Activated B cell treated with CpG ODN at 0.5 μM for 24 hours (primary cell): ENCODE data around the gene TDRD12. TPM values are rescaled to one million over a fixed set of nuclear protein-coding genes. Genes with fewer than 3 reads are reported as not detected.

Source experiments
- ATAC-seq: fragments of 200-7000 bp; cut with Tn5 transposase; one replicate; pipeline ENCODE4 v1.10.0; 2021; ENCODE audit warnings: low read depth, mild to moderate bottlenecking, moderate library complexity
- CTCF ChIA-PET: fragments of 350-600 bp; sonication (Branson Sonifier 250); formaldehyde crosslinking; loops from one replicate; lab custom pipeline; 2021; ENCODE audit warnings: antibody characterized with exemption; lab: Charles Lee
- POLR2A ChIA-PET: fragments of 350-600 bp; sonication (Branson Sonifier 250); formaldehyde crosslinking; loops from one replicate; lab custom pipeline; 2021; ENCODE audit warnings: antibody characterized with exemption; lab: Charles Lee
- DNase-seq: peaks from one replicate; pipeline ENCODE4 v3.0.0; 2022
- H3K27ac Mint-ChIP-seq: one replicate; pipeline ENCODE4 v1.8.0; 2020; ENCODE audit warnings: mixed read lengths
- H3K27me3 Mint-ChIP-seq: one replicate; pipeline ENCODE4 v1.8.0; 2021; ENCODE audit warnings: mixed read lengths
- H3K36me3 Mint-ChIP-seq: one replicate; pipeline ENCODE4 v1.8.0; 2021; ENCODE audit warnings: low read depth, mixed read lengths
- H3K4me1 Mint-ChIP-seq: one replicate; pipeline ENCODE4 v1.8.0; 2021; ENCODE audit warnings: mixed read lengths
- H3K4me3 Mint-ChIP-seq: one replicate; pipeline ENCODE4 v1.8.0; 2020; ENCODE audit warnings: mild to moderate bottlenecking, mixed read lengths
- H3K9me3 Mint-ChIP-seq: one replicate; pipeline ENCODE4 v1.8.0; 2020; ENCODE audit warnings: mixed read lengths
- intact Hi-C: fragments of 100-400 bp; cut with micrococcal nuclease; formaldehyde crosslinking; loops from one replicate; pipeline ENCODE4 v1.15.1; 2024
- total RNA-seq: library from RNA; stranded (reverse); gene quantifications from 2 replicates; pipeline ENCODE4 v1.2.3, GENCODE V29; 2022
- TF ChIP-seq, protein P1 (sequence below): fragments of 200-600 bp; IDR thresholded peaks from one replicate; pipeline ENCODE4 v1.8.0; 2022; ENCODE audit warnings: antibody characterized with exemption, mild to moderate bottlenecking

Gene TDRD12
- total RNA-seq, 1 donor from 2014 or later: 1.2 TPM

DNA sequence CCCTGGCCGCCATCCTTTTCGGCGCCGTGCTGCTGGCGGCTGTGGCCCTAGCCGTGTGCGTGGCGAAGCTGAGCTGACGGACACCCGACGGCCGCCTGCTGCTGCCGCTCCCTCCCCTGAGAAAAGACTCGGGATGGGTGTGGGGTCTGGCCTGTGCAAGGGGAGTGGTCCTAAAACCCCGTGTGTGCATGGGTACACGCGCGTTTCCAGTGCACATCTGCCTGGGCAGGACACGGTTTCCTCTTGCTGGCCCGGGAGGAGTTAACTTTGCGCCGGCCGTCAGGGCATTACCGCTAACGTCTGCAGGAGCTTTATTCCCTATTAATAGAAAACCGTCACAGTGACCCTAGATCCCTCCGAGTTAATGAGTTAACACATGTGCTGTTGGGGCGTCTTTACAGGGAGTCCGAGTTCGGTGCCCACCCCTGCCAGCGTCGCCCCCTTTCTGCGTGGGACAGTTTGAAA is 42.6 kb upstream of the TDRD12 start:
- H3K4me1 Mint-ChIP-seq: peaks cover 24% of the 10 kb centered on the region
- ATAC-seq: no peak
- H3K9me3 Mint-ChIP-seq: no peaks in the 10 kb centered on the region
- H3K27ac Mint-ChIP-seq: peak overlapping the region; percentile 27
- TF ChIP-seq, protein P1, sequence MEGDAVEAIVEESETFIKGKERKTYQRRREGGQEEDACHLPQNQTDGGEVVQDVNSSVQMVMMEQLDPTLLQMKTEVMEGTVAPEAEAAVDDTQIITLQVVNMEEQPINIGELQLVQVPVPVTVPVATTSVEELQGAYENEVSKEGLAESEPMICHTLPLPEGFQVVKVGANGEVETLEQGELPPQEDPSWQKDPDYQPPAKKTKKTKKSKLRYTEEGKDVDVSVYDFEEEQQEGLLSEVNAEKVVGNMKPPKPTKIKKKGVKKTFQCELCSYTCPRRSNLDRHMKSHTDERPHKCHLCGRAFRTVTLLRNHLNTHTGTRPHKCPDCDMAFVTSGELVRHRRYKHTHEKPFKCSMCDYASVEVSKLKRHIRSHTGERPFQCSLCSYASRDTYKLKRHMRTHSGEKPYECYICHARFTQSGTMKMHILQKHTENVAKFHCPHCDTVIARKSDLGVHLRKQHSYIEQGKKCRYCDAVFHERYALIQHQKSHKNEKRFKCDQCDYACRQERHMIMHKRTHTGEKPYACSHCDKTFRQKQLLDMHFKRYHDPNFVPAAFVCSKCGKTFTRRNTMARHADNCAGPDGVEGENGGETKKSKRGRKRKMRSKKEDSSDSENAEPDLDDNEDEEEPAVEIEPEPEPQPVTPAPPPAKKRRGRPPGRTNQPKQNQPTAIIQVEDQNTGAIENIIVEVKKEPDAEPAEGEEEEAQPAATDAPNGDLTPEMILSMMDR: no peak
- peaks cover 4% of the 10 kb centered on the region for H3K36me3 Mint-ChIP-seq
- ChIA-PET POLR2A (interaction anchor here (3.0 kb wide), 1 partner anchor 15 kb away, joined by 28 read pairs; the partner anchor contains the start of gene NUDT19), CTCF (no interaction called here)
- peak overlapping the region; percentile 55 for H3K4me3 Mint-ChIP-seq
- intact Hi-C loops: loop anchor here (5.0 to 10.0 kb wide), 3 partner anchors 270 to 698 kb away; partner anchors contain the start of genes CEBPG, DPY19L3 and RHPN2
- H3K27me3 Mint-ChIP-seq: peaks cover 16% of the 10 kb centered on the region
- no peak for DNase-seq

DNA sequence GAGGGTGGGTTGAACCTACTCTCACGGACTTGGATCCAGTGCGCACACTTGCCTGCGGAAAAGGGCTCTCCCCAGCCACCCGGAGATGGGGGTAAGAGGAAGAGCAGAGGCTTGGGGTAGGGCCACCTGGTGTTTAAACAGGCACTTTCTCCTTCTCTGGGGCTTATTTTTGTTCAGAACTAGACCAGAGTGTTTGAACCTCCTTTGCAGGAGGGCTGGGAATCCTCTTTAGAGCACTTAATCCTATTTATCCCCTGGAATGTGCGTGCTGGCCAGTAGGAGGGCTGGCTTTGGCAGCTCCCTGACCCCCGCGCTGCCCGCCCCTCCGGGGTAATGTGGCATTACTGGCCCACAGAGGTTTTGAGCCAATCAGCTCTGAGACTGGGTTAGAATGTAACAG is 41.9 kb upstream of the TDRD12 start:
- H3K27ac Mint-ChIP-seq: no peak overlapping the region
- ATAC-seq: no peak
- H3K27me3 Mint-ChIP-seq: peaks cover 19% of the 10 kb centered on the region
- H3K9me3 Mint-ChIP-seq: no peaks in the 10 kb centered on the region
- ChIA-PET POLR2A (interaction anchor here (3.0 kb wide), 1 partner anchor 14 kb away, joined by 28 read pairs; the partner anchor contains the start of gene NUDT19), CTCF (no interaction called here)
- peaks cover 18% of the 10 kb centered on the region for H3K4me1 Mint-ChIP-seq
- no peak for DNase-seq
- TF ChIP-seq, protein P1: no peak
- intact Hi-C loops: loop anchor here (5.0 to 10.0 kb wide), 3 partner anchors 270 to 697 kb away; partner anchors contain the start of genes CEBPG, DPY19L3 and RHPN2
- H3K36me3 Mint-ChIP-seq: peaks cover 4% of the 10 kb centered on the region
- H3K4me3 Mint-ChIP-seq: peak overlapping the region; percentile 55

DNA sequence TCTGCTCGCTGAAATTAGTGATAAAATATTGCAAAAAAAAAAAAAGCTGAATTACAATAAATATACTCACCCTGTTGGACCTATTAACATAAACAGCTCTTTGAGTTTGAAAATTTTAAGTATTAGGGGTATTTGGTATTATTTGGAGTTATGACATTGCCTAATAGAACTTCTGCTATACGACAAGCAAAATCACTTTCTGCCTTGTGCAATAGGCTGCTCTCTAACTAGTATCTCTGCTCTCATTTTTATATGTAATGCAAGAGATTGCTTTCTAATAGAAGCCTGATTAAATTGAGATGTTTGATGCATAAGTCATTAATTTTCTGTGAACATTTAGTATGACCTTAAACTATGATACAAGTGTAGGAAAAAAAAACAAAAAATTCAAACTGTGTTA is 38.6 kb upstream of the TDRD12 start:
- Mint-ChIP-seq H3K36me3 (no peaks in the 10 kb centered on the region), H3K4me1 (peaks cover 5% of the 10 kb centered on the region), H3K27me3 (peaks cover 19% of the 10 kb centered on the region), H3K4me3 (no peak overlapping the region), H3K27ac (no peak overlapping the region), H3K9me3 (no peaks in the 10 kb centered on the region)
- intact Hi-C loops: no loop called here
- ATAC-seq (no peak), DNase-seq (no peak)
- ChIA-PET CTCF (no interaction called here), POLR2A (no interaction called here)
- TF ChIP-seq, protein P1: no peak

DNA sequence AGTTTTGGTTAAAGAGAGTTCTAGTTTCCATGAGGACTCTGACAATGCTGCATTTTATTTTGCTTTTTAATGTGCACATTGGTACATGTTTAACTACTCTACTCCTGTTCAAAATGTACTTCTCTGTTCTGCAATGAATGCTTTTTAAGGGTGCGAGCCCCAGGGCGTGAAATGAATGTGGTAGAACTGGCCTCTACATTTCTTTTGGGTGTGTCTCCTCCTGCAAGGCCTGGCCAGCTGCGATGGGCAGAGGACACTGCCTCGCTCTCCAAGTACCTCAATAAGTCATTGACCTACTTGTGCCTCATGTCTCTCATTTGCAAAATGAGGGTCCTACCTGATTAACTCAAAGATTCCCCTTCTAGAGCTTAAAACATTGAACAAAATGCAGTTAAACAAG is 37.2 kb upstream of the TDRD12 start:
- POLR2A ChIA-PET: no interaction called here

DNA sequence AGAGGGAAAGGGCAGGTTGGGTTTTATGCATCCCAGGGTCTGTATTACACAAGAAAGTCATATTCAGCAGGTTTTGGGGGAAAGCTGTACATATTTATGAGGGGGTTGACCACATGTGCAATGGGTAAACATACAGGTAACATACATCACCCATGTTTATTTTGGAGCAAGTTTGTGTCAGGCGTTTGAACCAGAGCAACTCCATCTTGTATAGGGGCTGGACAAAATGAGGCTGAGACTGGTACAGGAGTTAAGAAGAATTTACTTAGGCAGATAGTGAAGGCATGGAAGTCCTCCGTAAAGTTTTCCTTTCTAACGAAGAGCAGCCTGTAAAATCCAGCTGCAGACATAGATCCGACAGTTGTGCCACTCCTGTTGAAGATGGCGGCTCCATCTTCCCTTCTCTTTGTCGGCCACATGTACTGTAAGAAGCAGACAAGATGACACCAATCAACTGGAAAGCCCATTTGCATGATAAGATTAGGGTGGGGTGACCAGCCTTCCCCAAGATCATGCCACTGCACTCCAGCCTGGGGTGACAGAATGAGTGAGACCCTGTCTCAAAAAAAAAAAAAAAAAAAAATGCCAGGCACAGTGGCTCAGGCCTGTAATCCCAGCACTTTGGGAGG is 32.6 kb upstream of the TDRD12 start:
- Mint-ChIP-seq H3K4me1 (peaks cover 8% of the 10 kb centered on the region), H3K27ac (no peak overlapping the region), H3K4me3 (no peak overlapping the region), H3K27me3 (peaks cover 3% of the 10 kb centered on the region), H3K36me3 (no peaks in the 10 kb centered on the region), H3K9me3 (no peaks in the 10 kb centered on the region)
- TF ChIP-seq, protein P1: no peak
- ChIA-PET POLR2A (no interaction called here), CTCF (no interaction called here)
- no peak for ATAC-seq
- no peak for DNase-seq
- intact Hi-C loops: no loop called here

More for the DNA sequence above, 37.2 kb upstream of the TDRD12 start:
- CTCF ChIA-PET: interaction anchor here (1.2 kb wide), 1 partner anchor 82 kb away, joined by 3 read pairs; no protein-coding TSS in a partner anchor
- Mint-ChIP-seq H3K4me3 (no peak overlapping the region), H3K27me3 (peaks cover 14% of the 10 kb centered on the region), H3K36me3 (no peaks in the 10 kb centered on the region), H3K27ac (no peak overlapping the region), H3K4me1 (peaks cover 2% of the 10 kb centered on the region), H3K9me3 (no peaks in the 10 kb centered on the region)
- TF ChIP-seq, protein P1: no peak
- no peak for DNase-seq
- no peak for ATAC-seq
- intact Hi-C loops: no loop called here
